COR-L47 (cell line): ENCODE measurements around the gene IBA57.

Experiments used
- DNase-seq: peaks from one replicate; lab custom pipeline; 2025; lab: John Stamatoyannopoulos, UW

Gene IBA57

DNA sequence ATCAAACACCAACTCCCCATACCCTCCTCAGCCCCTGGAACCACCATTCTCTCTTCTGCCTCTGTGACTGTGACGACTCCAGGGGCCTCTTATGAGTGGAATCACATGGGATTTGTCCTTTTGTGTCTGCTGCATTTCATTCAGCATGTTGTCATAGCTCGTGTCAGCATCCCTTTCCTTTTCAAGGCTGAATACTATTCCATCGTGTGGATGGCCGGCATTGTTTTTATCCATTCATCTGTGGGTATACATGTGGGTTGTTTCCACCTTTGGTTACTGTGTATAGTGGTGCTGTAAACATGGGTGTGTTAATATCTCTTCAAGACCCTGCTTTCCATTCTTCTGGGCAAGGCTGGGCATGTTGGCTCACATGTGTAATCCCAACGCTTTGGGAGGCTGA lies 25.2 kb downstream of the IBA57 start:
- DNase-seq: no peak

DNA sequence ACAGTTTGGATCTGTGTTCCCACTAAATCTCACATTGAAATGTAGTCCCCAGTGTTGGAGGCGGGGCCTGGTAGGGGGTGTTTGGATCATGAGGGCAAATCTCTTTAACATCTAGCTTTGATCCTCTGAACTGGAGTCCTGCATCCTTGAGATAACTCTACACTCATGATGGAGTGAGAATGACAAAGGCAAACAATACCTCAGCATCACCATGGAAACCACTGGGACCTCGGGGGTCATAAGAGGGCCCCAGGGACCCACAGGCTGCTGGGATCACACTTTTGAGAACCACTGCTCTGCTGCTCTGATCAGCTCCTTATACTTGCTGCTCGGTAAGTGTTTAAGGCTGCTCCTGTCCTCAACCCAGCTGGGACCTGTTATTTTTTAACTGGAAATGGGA lies 28.8 kb downstream of the IBA57 start:
- no peak for DNase-seq

DNA sequence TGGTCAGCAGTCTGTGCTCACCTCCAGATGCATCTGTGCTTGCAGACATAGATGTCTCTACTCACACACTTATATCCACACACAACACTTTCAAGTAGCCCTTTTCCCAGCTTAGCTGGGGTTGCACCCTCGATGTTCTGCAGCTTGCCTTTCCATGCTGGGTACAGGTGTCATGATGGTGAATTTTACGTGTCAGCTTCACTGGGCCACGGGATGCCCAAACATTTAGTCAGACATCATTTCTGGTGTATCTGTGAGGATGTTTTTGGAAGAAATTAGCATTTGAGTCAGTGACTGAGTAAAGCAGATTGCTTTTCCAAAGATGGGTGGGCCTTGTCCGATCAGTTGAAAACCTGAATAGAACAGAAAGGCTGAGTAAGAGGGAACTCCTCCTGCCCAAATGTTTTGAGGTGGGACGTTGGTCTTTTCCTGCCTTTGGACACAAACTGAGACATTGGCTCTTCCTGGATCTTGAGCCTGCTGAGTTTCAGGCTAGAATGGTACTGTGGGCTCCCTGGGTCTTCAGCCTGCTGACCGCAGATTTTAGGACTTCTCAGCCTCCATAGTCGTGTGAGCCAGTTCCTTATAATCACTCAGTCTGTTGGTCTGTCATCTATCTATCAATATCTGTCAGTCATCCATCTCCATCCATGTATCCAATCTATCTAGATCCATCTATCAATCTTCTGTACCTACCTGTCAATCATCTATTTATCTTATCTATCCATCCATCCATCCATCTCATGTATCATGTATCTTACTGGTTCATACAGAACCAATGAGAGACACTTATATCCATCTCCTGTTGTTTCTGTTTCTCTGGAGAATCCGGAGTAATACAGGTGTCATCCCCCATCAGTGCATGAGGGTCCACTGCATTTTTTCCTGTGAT lies 29.6 kb downstream of the IBA57 start:
- DNase-seq: no peak

DNA sequence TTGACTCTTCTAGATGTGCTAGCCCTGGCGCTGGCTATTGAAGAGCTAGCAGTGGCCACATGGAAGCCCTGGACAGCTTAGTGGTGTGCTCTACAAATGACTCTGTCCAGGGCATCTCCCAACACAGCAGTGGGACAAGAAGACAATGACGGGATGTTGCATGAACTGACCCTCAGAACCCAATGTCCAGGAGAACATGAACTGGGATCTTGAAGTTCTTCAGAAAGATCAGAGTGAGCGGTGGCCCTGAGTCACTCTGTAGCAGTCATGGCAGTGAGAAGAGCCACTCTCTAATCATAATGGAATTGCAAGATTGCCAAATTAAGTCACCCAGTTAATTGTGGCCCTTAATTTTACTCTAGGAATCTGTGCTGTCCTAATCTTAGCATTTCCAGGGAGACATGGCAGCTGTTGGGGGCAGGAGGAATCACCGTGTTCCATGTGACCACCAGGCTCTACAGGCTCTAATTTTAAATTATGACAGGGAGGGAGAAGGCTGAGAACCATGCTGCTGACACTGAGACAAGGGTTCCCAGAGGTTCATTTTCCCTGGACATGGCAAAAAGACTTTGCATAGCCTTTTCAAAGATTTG lies 32.0 kb downstream of the IBA57 start:
- no peak for DNase-seq

DNA sequence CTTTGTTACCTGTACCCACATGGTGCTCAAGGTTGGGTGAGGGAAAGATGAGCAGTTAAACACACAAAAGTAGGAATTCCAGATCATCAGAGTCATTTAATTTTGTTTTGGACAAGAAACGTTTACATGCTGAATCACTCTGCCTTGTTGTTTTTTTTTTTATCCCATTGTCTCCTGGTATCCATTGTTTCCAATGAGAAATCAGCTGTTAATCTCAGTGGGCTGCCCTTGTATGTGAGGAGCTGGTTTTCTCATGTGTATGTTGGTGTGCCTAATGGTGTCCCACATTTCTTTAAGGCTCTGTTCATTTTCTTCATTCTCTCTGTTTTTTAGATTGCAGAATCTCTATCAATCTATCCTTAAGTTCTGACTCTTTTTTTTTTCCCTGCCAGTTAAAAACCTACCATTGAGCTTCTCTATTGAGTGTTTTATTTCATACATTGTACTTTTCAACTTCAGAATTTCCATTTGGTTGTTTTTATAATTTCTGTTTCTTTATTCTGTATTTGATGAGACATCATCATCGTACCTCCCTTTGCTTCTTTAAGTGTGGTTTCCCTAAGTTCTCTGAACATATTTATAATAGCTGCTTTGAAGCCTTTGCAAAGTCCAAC lies 33.5 kb downstream of the IBA57 start:
- DNase-seq: no peak

DNA sequence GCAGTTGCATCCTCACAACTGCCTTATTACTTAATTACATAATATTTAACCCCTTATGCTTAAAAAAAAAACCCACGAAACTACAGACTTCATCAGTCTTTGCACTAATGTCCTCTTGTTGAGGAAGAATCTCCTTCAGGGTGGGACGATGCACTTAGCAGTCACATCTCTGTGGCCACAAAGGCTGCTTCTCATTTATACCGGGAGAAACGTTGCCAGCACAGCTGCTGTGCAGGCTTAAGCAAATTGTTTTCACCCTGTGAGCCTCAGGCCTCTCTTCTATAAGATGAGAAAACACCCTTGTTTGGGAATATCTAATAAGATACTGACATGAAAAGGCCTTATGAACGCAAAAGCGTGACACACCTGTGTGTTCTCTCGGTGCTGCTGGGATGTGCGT lies 39.4 kb downstream of the IBA57 start:
- no peak for DNase-seq

DNA sequence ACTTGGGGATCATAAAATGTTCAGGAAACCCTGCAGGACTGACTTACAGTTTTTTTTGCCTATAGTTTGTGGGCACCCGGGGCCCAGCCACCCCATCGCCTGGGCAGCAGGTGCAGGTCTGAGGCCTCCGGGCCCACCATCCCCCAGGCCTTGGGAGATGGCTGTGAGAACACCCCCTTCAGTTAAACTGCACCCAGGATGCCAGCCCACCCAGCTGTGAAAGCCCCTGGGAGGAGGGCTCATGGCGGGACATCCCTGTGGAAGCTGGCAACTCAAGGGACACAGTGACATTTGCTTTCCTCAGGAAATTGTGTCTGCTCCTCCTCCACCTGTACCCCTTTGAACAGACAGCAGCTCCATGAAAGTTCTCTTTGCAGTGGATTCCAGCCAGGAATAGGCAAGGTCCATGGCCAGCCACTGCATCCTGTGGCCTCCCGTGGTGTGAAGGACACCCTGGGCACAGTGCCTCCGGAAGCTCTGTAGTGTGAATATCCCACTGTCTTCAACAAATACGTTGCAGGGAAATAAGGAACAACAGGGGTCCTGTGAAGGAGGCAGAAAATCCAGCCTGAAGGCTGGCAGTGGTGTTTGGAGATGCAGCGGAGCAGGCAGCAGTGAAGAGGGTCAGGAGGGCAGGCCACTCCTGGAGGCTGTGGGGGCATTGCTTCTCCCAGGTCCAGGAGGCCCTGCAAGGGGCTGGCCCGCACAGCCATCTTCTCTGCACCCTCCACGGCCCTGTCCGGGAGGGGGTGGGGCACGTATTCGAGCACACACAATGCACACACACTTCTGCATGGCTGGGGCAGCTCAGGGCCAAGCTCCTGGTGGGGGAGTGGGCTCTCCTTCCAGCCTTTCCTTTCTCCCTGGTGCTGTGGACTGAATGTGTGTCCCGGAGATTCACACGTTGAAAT lies 40.2 kb downstream of the IBA57 start:
- DNase-seq: no peak

DNA sequence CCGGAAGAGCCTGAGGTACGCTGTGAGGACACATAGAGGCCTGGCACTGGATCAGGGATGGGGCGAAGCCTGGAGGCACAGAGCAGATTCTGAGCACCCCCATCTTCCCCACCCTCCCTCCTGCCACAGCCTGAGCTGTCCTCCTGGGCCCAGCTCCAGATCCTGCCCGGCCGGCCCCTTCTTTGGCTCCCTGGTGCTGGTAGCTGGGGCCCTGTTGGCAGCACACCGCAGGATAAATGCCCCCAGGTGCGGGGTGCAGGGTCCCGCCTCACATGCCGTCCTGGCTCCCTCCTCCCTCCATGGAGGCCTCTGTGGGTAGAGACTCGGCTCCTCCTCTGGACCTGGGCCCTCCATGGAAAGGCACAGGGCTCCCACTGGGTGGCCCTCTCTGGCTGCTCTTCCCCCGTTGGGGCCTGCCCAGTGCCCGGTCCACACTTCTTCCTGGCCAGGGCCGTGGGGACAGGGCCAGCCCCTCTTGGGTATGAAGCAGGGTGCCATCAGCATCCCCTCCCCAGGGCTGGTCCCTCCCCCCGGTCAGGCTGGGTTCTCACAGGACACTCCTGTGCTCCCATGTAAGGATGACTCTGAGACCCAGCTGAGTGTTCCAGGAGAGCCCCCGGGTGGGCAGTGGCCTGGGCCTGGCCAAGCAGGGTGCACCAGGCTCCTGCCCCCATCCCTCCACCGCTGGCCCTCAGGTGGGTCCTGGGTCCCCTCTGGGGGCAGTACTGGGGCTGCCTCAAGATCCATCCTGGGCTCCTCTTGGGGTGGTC lies 41.2 kb downstream of the IBA57 start:
- DNase-seq: no peak

DNA sequence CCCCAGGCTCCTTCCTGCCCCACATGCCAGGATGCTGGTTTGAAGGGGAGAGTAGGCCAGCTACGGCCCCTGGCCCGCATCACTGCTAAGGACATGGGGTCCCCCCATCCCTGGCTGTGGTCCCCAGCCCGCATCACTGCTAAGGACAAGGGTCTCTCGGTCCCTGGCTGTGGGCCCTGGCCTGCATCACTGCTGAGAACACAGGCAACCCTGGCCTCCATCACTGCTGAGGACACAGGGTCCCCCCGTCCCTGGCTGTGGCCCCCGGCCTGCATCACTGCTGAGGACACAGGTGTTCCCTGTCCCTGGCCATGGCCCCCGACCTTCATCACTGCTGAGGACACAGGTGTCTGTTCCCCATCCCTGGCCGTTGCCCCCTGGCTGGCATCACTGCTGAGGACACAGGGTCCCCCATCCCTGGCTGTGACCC lies 41.8 kb downstream of the IBA57 start:
- no peak for DNase-seq

DNA sequence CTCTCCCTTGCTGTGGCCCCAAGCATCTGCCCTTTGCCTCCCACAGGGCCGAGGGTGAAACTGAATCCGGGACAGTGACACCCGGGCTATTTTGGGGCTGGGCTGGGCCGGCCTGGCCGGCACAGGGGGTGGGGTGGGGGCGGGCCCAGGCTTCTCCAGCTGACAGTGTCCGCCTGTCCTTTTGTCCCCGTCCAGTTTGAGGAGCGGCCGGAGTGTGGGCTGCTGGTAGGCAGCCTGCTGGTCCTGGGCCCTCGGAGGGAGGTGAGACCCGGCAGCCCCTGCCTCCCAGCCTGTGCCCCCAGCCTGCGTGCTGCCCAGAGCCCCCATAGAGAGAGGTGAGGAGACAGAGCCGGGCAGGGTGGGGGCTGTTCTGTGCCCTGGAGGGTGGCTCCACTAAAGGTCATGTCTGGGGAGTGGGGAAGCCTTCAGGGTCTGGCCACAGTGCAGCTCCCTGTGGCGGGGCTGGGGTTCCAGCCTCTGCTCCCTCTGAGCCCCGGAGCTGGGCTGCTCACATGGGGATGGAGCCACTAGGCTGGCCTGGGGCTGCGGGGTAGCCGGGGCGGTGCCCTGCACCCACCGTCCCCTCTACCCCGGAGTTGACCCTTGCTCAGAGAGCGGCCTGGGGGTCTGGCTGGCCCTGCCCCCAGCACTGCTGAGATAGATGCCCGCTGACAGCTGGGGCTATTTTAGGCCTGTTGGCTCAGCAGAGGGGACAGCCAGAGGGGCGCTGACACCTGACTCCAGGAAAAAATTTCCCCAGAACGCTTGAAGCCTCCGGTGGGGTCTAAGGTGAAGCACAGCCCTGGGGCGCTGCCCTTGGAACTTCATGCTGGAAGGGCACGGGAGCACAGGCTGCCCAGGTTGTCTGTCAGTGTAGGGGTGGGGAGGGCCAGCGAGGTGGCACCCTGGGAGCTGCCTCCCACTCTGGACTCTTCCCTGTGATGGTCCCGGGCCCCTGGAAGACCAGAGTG lies 42.5 kb downstream of the IBA57 start, which contains the start of gene OBSCN:
Gene OBSCN (plus strand): TSS at position 194 of the 971 bp plus-strand sequence. CDS start 3,740 bp downstream, outside the sequence.
- no peak for DNase-seq

DNA sequence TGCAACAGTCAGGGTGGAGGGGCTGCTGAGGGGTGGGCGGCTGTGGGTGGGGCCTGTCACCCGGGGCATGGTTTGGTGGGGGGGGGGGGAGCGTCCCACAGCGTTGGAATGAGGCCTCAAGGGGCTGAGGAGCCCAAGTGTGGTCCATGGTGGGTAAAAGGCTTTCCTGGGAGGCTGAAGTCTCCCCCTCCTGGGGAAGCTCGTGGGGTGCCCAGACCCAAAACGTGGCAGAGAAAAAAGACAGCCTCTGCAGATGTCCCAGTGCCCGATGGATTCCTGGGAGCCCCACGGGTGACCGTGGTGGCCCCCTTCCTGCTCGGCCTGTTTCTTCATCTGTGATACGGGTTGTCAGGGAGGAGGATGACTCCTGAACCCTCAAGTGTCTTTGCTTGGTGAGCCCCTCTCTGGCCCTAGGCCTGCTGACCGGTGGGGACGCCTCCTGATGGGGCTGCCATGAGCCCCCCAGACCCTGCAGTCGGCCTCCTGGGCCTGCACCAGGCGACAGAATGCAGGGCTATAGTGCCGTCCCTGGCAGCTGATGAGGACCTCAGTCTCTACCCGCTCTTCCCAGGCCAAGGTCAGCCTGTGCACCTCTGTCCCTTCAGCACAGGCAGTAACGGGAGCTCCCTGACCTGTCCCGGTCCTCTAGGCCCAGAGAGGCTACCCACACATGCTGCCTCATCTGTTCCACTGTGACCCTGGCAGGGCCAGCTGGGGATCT lies 43.4 kb downstream of the IBA57 start:
- DNase-seq: no peak

DNA sequence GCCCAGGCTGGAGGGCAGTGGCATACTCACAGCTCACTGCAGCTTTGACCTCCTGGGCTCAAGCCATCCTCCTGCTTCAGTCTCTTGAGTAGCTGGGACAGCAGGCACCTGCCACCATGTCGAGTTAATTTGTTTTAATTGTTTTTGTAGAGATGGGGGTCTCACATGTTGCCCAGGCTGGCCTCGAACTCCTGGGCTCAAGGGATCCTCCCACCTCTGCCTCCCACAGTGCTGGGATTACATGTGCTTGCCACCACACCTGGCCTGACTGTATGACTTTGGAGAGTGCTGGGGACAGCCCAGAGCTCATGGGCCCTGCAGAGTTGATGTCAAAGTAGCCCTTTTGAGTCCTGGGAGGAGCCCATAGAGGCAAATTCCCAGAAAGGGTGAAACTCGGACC lies 44.1 kb downstream of the IBA57 start:
- no peak for DNase-seq

DNA sequence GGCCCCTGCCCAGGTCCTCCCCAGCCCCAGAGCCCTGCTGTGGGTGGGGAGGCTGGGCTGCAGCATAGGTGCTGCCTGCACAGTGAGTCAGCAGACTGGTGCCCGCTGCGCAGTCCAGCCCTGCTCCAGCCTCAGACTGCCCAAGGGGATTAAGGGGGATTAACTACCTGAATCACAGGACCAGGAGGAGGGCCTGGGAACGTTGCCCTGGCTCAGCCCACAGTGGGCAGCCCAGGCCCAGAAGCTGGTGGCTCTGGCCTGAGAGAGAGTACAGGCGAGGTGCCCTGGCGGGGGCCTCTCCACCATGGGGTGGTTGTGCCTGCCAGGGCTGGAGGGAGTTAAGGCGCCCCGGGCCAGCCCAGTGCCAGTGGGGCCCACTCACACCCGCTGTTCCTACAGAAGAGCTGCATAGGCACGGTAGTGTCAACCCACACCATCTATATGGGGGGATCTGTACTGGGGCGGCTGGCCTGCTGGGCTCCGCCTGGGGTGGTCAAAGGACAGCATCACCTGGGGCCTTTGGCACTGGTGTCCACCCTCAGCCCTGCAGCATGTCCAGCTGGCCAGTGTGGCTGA lies 44.6 kb downstream of the IBA57 start:
- DNase-seq: no peak

DNA sequence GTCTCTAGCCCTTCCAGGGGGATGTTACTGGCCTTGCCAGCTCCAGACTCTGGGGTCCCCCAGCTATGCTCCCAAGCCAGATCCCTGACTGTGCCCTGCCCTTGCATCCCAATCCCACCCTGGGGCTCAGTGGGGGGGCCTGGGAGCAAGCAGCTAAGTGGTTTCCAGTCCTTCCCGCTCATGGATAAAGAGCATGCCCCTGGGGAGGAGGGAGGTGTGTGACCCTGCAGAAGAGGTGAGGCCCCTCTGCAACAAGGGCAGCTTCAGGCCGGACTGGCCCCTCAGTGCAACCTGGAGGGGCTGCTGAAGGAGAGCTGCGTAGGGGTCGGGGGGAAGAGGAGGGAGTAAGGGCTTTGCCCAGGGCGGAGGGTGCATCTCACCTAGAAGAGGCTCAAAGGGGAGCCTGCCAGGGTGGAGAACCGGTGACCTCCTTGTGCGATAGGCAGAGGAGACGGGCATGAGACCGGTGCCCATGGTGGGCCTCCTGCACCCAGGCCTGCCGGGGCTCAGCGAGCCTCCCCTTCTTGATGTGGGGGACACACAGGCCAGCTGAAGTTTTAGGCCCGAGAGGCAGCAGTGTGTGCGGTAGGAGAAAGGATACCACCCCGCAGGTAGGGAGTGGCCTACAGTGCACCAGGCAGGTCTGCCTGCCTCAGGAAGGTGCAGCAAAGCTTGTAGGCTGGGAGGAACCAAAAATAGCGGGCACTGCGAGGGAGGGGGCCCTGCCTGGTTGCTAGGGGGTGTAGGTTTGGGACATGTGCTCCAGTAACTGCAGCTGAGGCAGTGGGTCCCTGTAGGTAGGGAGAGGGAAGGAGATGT lies 45.3 kb downstream of the IBA57 start:
- DNase-seq: no peak

DNA sequence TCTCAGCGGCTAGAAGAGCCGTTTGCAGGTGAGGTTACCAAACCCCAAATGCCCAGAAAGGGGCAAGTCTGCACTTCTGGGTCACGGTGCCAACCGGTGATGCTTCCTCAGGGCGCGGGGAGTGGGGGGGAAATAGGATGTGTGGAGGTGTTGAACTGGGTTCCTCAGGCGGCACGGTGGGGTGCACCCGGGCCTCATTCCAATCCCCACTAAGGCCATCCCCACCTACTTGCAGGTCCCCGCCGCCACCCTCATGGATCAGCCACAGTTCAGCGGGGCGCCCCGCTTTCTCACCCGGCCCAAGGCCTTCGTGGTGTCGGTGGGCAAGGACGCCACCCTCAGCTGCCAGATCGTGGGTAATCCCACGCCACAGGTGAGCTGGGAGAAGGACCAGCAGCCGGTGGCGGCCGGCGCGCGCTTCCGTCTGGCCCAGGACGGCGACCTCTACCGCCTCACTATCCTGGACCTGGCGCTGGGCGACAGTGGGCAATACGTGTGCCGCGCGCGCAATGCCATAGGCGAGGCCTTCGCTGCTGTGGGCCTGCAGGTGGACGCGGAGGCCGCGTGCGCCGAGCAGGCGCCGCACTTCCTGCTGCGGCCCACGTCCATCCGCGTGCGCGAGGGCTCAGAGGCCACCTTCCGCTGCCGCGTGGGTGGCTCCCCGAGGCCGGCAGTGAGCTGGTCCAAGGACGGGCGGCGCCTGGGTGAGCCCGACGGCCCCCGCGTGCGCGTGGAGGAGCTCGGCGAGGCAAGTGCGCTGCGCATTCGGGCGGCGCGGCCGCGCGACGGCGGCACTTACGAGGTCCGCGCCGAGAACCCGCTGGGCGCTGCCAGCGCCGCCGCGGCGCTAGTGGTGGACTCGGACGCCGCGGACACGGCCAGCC lies 46.2 kb downstream of the IBA57 start:
- DNase-seq: no peak

DNA sequence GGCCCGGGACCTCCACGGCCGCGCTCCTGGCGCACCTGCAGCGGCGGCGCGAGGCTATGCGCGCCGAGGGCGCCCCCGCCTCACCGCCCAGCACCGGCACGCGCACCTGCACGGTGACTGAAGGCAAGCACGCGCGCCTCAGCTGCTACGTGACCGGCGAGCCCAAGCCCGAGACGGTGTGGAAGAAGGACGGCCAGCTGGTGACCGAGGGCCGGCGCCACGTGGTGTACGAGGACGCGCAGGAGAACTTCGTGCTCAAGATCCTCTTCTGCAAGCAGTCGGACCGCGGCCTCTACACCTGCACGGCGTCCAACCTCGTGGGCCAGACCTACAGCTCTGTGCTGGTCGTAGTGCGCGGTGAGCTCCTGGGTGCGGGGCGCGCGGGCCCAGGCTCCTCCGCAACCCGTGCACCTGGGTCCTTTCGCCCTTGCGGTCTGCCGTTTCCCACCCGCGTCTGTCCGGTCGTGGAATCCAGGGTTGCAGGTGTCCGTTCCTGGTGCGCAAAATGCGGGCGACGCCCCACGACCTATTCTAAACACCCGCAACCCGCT lies 46.9 kb downstream of the IBA57 start:
- no peak for DNase-seq
